Stimulated activated CD4-positive, alpha-beta T cell treated with anti-CD3 and anti-CD28 coated beads, Interleukin-4, amount 100 ng/mL, for 4 hours (primary cell): ENCODE measurements around the gene ARHGEF12.

Experiments used
- DNase-seq, 2 experiments: peaks; one replicate each; pipeline ENCODE4 v3.0.0-alpha.2; 2020

Gene ARHGEF12, protein sequence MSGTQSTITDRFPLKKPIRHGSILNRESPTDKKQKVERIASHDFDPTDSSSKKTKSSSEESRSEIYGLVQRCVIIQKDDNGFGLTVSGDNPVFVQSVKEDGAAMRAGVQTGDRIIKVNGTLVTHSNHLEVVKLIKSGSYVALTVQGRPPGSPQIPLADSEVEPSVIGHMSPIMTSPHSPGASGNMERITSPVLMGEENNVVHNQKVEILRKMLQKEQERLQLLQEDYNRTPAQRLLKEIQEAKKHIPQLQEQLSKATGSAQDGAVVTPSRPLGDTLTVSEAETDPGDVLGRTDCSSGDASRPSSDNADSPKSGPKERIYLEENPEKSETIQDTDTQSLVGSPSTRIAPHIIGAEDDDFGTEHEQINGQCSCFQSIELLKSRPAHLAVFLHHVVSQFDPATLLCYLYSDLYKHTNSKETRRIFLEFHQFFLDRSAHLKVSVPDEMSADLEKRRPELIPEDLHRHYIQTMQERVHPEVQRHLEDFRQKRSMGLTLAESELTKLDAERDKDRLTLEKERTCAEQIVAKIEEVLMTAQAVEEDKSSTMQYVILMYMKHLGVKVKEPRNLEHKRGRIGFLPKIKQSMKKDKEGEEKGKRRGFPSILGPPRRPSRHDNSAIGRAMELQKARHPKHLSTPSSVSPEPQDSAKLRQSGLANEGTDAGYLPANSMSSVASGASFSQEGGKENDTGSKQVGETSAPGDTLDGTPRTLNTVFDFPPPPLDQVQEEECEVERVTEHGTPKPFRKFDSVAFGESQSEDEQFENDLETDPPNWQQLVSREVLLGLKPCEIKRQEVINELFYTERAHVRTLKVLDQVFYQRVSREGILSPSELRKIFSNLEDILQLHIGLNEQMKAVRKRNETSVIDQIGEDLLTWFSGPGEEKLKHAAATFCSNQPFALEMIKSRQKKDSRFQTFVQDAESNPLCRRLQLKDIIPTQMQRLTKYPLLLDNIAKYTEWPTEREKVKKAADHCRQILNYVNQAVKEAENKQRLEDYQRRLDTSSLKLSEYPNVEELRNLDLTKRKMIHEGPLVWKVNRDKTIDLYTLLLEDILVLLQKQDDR (N-terminal part only)

DNA sequence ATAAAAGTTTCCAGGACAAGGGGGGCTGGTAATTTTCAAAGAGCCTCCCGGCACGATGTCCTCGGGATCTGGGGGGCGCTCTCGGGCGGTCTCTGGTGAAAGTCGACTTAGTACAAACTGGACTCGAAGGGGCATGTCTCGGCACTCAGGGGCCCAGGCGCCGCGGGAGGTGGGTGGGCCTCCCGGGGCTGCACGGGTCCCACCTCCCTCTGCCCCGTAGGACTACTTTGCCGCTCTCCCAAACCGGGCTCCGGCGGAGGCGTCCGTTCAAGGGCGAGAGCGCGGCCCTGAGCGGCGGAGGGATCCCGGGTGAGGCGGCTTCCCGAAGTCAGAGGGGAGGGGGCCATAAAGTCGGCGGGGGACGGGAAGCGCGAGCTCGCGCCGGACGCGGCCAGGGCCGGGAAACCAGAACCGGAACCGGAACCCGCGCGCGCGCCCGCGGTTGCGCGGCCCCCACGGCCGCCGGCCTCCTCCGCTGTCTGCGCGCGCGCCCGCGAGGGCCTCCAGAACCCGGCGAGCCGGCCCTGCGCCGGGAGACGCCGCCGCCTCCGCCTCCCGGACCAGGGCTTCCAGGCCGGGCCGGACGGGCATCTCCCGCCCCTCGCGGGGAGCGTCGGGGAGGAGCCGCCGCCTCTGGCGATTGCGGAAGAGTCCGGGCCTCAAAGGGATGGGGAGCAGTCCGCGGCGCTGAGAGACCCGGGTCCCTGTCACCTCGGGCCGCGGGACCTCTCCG is at the start of gene ARHGEF12:
Gene ARHGEF12 (plus strand): TSS at position 506 of the 733 bp plus-strand sequence. CDS start 831 bp downstream, outside the sequence.
- peak; percentile 79 to 83 for DNase-seq

GRCh38 chr11:120288021-120288420 is 48.2 kb upstream of the ARHGEF12 start:
- no peak for DNase-seq

- DNase-seq: no peak
Measured at GRCh38 chr11:120289426-120289825, 46.8 kb upstream of the ARHGEF12 start.

GRCh38 chr11:120290956-120291355 is 45.3 kb upstream of the ARHGEF12 start:
- no peak for DNase-seq

GRCh38 chr11:120293038-120293800 is 43.0 kb upstream of the ARHGEF12 start:
- DNase-seq: no peak

GRCh38 chr11:120294096-120294495 is 42.1 kb upstream of the ARHGEF12 start:
- DNase-seq: no peak

GRCh38 chr11:120295099-120295498 is 41.1 kb upstream of the ARHGEF12 start:
- DNase-seq: no peak

DNA sequence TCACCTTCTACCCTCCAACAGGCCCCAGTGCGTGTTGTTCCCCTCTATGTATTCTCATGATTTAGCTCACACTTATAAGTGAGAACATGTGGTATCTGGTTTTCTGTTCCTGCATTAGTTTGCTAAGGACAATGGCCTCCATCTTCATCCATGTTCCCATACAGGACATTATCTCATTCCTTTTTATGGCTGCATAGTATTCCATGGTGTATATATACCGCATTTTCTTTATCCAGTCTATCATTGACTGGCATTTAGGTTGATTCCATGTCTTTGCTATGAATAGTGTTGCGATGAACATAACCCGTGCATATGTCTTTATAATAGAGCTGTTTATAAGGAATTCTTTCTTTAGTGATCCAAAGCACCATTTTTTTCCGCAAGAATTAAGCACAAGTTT is 39.7 kb upstream of the ARHGEF12 start:
- no peak for DNase-seq

DNA sequence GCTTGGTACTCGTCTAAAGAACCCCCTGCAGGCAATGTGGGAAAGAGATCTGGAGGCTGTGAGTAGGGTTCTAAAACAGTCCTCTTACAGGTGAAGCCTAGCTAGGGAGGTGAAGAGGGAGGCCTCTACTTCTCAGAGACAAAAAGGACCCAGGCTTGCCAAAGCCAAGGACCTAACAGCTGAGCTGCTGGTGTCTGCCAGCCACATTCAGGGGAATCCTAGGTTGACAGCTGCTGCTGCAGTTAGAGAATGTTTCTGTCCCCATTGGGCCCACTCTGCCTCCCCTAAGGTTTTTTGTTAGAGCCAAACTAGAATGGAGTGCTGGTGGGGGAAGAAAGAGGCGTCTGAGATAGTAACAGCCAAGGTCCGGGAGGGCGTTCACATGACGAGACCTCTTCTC is 37.8 kb upstream of the ARHGEF12 start:
- DNase-seq: no peak

- DNase-seq: no peak
Measured at GRCh38 chr11:120302001-120302805, 34.0 kb upstream of the ARHGEF12 start.

DNA sequence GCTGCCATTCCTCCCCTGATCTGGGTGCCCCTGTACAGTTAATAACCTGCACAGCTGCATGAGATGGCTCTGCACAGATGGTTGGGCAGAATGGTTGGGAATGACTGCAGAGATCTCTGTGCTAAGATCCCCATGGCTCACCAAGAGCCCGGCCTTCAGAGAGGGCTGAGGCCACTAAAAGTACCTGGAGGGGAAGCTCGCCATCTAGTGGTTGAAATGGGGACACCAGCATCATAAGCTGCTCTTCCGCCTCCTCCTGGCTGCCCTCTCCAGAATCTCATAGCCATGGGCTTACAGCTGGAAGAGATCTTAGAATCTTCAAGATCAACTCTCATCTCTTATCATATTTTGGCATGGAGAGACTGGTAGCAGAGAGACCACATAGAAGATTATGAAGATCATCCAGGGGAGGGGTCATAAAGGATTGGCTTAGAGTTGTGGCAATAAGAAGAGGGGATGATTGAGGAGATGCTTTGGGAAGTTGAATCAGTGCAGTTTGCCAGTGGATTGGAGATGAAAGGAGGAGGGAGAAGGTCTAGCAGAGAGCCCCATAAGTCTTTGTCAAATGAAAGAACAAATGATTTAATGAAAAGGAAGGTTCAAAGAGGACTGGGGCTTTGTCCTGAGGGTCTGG is 33.1 kb upstream of the ARHGEF12 start:
- peak; percentile 26 to 45 for DNase-seq

- DNase-seq: no peak
Measured at GRCh38 chr11:120304526-120304925, 31.7 kb upstream of the ARHGEF12 start.

GRCh38 chr11:120305286-120305685 is 30.9 kb upstream of the ARHGEF12 start:
- DNase-seq: no peak

GRCh38 chr11:120306519-120307242 is 29.5 kb upstream of the ARHGEF12 start:
- DNase-seq: no peak

- no peak for DNase-seq
Measured at GRCh38 chr11:120307476-120307875, 28.7 kb upstream of the ARHGEF12 start.

DNA sequence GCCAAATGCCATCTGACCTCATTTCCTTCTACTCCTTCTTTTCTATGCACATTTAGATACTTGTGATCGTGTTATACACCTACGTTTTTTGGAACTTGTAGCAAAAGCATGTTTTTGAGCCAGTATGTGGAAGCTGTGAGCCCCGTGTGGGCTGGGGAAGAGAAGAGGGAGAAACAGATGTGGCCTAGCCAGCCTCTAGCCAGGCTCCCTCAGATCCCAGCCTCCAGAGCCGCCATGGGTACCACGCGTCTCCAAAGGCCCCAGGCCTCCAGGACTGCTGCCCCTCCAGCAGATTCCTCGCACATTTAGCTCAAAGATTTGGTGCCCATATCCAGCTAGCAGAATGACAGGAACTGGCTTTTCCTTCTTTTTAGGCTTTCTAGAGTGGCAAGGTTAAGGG is 28.1 kb upstream of the ARHGEF12 start:
- no peak for DNase-seq

GRCh38 chr11:120310870-120311269 is 25.3 kb upstream of the ARHGEF12 start:
- no peak for DNase-seq

- DNase-seq: no peak
Measured at GRCh38 chr11:120314861-120315260, 21.4 kb upstream of the ARHGEF12 start.

GRCh38 chr11:120316880-120317688 is 19.1 kb upstream of the ARHGEF12 start:
- DNase-seq: no peak
